ENCODE data around the gene HPCAL1.
A peak's percentile ranks its signal among the peaks of the same experiment; 100 is the strongest.

The HPCAL1 gene

DNA sequence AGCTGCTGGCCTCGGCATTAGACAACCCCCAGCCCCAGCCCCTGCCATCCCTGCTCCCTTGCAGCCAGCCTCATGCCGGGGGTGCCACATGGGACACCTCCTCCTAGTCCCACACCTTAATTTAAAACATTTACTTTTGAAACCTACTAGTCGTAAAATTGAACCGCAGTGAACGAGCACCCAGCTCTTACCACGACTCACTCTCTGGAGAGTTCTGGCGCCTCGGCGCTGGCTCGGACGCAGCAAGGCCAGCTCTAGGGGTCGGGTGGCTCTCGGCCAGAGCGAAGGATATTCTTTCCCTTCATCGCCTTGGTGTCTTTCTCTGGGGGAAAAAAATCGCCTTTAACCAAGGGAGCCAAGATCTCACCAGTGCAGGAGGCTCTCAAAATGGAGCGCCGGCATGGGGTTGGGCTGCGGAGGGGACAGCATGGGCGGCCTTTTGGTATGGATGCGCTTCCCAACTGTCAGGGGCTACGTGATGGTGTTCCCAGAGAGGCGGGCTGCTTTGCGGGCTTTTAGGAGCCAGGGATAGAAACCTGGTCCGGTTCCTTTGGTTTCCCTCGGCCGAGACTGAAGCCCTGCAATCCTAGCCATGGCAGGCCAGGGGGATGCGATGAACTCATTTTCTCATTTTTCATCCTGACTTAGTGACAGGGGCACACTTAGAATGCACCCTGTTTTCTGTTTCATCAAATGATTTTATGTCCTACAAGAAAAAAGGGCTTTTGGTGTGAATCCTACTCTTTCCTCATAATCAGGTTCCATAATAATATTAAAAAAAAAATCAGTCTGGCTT, 2.0 kb downstream of the HPCAL1 start:
- no peak for DNase-seq

DNA sequence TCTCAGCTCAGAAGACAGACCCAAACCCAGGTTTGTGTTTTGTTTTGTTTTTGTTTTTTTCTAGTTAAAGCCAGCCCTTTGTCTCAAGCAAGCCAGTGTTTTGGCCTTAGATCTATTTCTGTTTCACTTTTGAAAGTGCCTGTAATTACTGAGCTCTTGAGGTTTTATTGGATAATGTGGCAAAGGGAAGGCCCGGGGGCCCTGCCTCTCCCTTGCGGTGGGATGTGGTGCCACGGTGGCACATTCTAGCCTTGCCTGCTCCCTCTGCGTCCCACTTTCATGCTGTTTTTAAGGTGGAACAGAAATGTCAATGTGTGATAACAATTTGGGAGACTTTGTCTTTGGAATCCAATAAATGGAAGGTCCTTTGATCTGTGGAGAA, 2.5 kb downstream of the HPCAL1 start:
- DNase-seq: no peak

- peak; percentile 56 for DNase-seq
Observed at GRCh38 chr2:10305715-10306114, 3.0 kb downstream of the HPCAL1 start.

GRCh38 chr2:10306901-10307463, 4.3 kb downstream of the HPCAL1 start:
- DNase-seq: no peak

- no peak for DNase-seq
Observed at GRCh38 chr2:10307561-10308156, 5.0 kb downstream of the HPCAL1 start.

- no peak for DNase-seq
Observed at GRCh38 chr2:10308866-10309265, 6.2 kb downstream of the HPCAL1 start.

DNA sequence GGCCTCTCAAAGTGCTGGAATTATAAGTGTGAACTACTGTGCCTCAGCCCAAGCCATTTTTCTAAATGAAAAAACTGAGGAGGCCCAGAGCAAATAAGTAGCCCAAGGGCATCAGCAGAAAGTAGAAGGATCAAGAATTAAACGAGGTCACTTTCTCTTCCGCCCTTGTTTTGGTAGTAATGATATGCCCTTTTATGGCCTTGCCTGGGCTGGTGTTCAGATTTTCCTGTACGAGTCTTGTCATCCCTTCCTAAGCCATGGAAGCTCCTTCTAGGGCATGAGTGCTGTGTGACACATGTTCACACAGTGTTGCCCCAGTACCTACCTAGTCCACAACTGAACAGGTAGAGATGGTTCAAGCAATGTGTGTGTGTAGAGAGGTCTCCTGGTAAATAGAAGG, 6.6 kb downstream of the HPCAL1 start:
- DNase-seq: no peak

DNA sequence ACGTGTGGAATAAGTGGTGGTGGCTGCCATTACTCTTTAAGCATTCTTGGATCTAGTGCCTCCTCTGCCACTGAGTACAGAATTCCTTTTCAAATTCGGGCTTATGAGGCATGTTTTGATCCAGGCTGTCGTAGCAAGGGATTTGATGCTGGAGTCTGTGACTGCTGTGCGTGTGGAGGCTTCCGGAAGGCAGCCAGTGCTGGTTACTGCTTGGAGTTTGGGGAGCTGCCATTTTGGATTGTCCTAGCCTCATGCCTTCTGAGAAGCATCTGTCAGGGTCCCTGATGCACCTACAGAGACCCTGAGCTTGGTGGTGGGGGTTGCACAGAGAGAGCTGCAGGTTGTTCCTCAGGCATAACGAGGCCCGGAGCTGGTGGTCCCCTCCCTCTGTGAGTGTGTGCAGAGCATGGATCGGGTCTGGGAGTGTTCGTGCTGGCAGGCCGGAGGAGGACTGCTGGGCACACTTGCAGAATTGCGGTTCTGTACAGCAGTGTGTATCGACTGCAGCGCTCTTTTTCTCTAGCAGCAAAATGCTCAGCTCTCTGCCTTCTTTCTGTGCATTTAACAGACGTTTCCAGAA, 7.7 kb downstream of the HPCAL1 start:
- no peak for DNase-seq

DNA sequence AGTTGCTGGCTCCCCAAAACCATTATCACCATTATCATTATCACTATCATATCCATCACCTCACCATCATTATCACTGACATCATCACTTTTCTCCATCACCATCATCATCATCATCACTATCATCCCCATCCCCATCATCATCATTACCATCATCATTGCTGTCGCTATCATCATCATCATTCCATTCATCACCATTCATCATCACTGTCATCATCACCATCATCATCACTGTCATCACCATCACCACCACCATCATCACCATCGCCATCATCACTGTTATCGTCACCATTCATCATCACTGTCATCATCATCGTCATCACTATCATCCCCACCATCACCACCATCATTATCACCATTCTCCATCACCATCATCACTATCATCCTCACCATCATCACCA, 9.0 kb downstream of the HPCAL1 start:
- no peak for DNase-seq

GRCh38 chr2:10312437-10312957, 9.8 kb downstream of the HPCAL1 start:
- no peak for DNase-seq

DNA sequence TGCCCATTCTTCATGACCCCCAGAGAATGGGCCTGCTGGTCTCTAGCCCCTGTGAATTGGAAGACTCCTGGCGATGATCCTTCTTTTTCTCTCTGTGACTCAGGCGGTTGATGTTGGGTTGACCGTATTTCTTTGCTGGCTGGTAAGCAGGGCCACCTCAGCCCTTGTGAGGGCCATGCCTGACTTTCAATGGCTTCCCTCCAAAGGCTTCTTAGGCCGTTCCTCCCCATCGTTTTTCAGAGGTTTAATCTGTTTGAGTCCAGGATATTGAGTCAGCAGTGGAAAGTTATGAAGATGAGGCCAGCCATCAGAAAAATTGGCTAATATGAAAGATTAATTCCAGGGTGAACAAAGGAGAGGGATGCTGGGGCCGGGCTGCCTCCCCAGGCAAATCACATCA, 13.6 kb downstream of the HPCAL1 start:
- DNase-seq: no peak

DNA sequence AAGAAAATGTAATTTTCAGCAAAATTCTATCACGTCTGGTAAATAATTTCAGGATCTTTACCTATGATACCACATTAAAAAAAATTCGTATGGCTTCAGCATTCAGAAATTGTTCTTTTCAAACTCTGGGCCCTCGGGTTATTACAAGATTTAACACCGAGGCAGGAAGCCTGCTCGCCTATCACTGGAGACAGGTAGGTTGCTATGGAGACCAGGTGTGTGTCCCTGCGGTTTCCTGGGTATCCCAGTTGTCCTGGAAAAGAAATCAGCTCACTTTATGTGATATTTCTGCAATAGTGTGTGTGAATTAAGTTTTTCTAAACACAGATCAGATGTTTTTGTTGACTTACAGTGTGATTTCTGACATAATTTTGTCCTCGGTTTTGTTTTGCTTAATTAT, 14.2 kb downstream of the HPCAL1 start:
- no peak for DNase-seq

GRCh38 chr2:10317646-10318045, 14.9 kb downstream of the HPCAL1 start:
- no peak for DNase-seq

GRCh38 chr2:10318345-10318744, 15.6 kb downstream of the HPCAL1 start:
- DNase-seq: no peak

- no peak for DNase-seq
Observed at GRCh38 chr2:10319892-10320574, 17.3 kb downstream of the HPCAL1 start.

GRCh38 chr2:10320575-10320931, 17.8 kb downstream of the HPCAL1 start:
- no peak for DNase-seq

GRCh38 chr2:10320933-10321332, 18.2 kb downstream of the HPCAL1 start:
- DNase-seq: no peak

- no peak for DNase-seq
Observed at GRCh38 chr2:10321622-10322021, 18.9 kb downstream of the HPCAL1 start.

DNA sequence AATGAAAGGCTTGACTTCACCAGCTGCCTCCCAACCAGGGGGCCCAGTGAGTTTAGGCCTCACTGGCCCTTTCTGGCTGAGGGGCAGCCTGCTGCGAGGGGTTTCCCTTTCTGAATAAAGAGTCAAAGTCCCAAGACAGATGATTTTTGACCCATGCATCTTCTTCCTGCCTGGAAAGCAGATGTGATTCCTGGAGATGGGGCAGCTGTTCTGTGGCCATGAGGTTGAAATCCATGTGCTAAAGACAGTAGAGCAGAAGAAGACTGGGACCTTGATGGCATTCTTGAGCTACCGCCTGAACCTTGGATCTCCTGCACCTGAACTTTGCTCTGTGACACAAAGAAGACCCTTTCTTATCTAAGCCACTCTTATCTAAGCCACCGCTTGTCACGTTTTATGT, 19.8 kb downstream of the HPCAL1 start:
- no peak for DNase-seq

GRCh38 chr2:10322973-10323372, 20.3 kb downstream of the HPCAL1 start:
- no peak for DNase-seq

DNA sequence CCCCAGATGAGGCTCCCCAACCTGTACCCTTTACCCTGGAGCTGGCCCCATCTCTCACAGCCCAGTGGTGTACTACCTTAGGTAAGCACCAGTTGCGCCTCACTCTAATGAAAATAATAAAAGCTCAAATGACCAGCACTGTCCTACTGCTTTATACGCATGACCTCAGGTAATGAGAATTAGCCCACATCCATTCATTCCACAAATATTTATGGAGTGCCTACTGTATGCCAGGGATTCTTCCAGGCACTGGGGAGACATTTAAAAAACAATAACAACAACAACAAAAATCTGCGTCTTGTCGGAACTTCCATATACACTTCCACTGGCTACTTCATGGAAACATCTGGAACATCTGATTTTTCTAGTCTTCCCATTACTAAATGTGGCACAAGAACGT, 20.8 kb downstream of the HPCAL1 start:
- no peak for DNase-seq

DNA sequence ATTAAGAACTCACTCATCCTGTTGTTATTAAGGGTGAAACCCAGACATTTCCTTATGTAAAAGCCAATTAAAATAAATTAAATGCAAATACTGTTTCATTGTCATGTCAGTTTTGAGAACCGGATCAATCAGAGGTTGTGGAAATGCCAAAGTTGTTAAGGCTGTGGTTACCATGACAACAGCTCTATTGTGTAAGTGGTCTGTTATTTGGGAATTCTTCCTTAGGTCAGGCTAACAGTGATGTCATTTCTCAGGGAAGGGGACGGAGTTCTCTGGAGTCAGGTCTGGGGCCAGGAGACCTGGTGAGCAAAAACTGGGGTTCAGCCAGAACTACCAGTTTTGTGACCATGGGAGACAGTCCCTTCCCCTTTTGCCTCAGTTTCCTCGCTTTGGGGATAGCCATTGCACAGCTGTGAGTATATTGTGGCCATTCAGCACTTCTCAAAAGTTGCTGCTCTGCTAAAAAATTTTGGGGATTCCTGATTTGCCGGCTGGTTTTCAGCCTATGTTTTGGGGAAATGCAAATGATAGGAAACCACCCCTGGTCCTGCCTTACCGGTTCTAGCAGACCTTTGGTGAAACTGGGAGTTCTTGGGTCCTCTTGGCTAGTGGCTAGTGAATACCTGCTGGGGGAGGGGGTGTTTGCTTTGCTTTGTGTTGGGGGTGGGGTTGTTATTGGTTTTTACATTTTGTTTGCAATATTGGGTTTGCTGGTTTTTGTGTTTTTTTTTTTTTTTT, 21.6 kb downstream of the HPCAL1 start:
- DNase-seq: no peak

Measured in activated CD8-positive, alpha-beta memory T cell treated with anti-CD3 and anti-CD28 coated beads, Interleukin-2, amount 50 U/mL, for 4 hours (primary cell).